SU-DHL-6 (cell line): ENCODE results near the gene CHTOP.

ENCODE experiments used
- H2AFZ ChIP-seq: fragments of 200-600 bp; sonication (generic); 2 replicates; pipeline ENCODE4 v1.6.1; 2014; ENCODE audit warnings: low read depth, mild to moderate bottlenecking, moderate library complexity, mixed read lengths, antibody characterized with exemption, low read length; ENCODE audit not compliant: severe bottlenecking
- H3F3A ChIP-seq: fragments of 200-600 bp; shearing (Covaris generic); 2 replicates; pipeline ENCODE4 v1.6.0; 2016; ENCODE audit warnings: antibody characterized with exemption, mild to moderate bottlenecking; ENCODE audit not compliant: insufficient read depth
- H3K27ac ChIP-seq: fragments of 200-600 bp; sonication (generic); 2 replicates; pipeline ENCODE4 v1.5.1; 2016; ENCODE audit warnings: low read depth, mild to moderate bottlenecking, low read length, moderate library complexity, mixed read lengths
- H3K27me3 ChIP-seq: fragments of 200-600 bp; sonication (generic), shearing (Covaris generic); 2 replicates; pipeline ENCODE4 v1.6.0; 2014; ENCODE audit warnings: mild to moderate bottlenecking, low read length
- H3K36me3 ChIP-seq: fragments of 200-600 bp; sonication (generic); 2 replicates; pipeline ENCODE4 v1.6.1; 2014; ENCODE audit warnings: mild to moderate bottlenecking, low read length, mixed read lengths
- H3K4me2 ChIP-seq: fragments of 300-600, 200-600 bp; shearing (Covaris generic), sonication (generic); 2 replicates; pipeline ENCODE4 v1.6.0; 2014; ENCODE audit warnings: low read length, low read depth, mild to moderate bottlenecking; ENCODE audit not compliant: poor library complexity, severe bottlenecking
- H3K4me3 ChIP-seq: fragments of 200-600 bp; sonication (generic); 2 replicates; pipeline ENCODE4 v1.5.1; 2014; ENCODE audit warnings: antibody characterized with exemption, low read length, mild to moderate bottlenecking, mixed read lengths; ENCODE audit not compliant: insufficient read depth, poor library complexity, severe bottlenecking
- H3K79me2 ChIP-seq: fragments of 200-600 bp; sonication (generic); 2 replicates; pipeline ENCODE4 v1.6.1; 2014; ENCODE audit warnings: mild to moderate bottlenecking, low read length, moderate library complexity; ENCODE audit not compliant: insufficient read depth
- H3K9ac ChIP-seq: fragments of 200-600 bp; sonication (generic); 2 replicates; pipeline ENCODE4 v1.7.0; 2014; ENCODE audit warnings: mild to moderate bottlenecking, low read length
- H3K9me2 ChIP-seq: fragments of 200-600 bp; sonication (generic); replicated peaks from 2 replicates; pipeline ENCODE4 v1.6.1; 2014; ENCODE audit warnings: low read length; ENCODE audit not compliant: insufficient read depth
- H3K9me3 ChIP-seq: fragments of 200-600 bp; sonication (generic); 2 replicates; pipeline ENCODE4 v1.6.1; 2014; ENCODE audit warnings: low read length, mixed read lengths; ENCODE audit not compliant: insufficient read depth
- H4K20me1 ChIP-seq: fragments of 200-600 bp; sonication (generic); 2 replicates; pipeline ENCODE4 v1.6.1; 2014; ENCODE audit warnings: low read depth, mild to moderate bottlenecking, antibody characterized with exemption, low read length, moderate library complexity, mixed read lengths
- EZH2phosphoT487 ChIP-seq: fragments of 200-600 bp; sonication (generic), shearing (Covaris generic); conservative IDR thresholded peaks from 2 replicates; pipeline ENCODE4 v1.6.1; 2018; ENCODE audit warnings: mild to moderate bottlenecking, antibody characterized with exemption, low read length, moderate library complexity, mixed read lengths
- TF ChIP-seq, protein P1 (sequence below): fragments of 200-600 bp; sonication (generic); IDR thresholded peaks from one replicate; pipeline ENCODE4 v1.5.1; 2017; ENCODE audit warnings: antibody characterized with exemption, mild to moderate bottlenecking, low read length, moderate library complexity; ENCODE audit not compliant: insufficient read depth, poor library complexity, severe bottlenecking

The CHTOP gene

DNA sequence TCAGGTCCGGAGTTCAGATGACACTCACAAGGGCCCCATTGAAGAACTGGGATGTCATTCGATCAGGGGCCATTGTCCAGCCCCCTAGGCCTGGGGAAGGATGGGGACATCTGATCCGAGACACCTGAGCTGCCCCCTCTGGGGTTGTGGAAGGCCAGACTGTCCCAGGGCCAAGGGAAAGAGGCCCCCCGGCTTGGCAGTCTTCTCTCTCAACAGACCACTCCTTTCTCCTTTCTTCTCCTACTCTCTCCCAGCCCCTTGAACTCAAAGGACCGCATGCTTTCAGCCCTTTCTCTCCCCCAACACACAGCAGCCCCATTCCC is 4.6 kb upstream of the CHTOP start:
- Histone ChIP-seq H3K79me2 (peaks cover 3% of the 10 kb centered on the region), H3K27ac (no peak overlapping the region), H3K9ac (no peak overlapping the region), H3F3A (peaks cover under 1% of the 10 kb centered on the region; the same call in 1 of the 2 replicates), H3K4me3 (no peak overlapping the region), H3K4me2 (no peak overlapping the region), H4K20me1 (no peaks in the 10 kb centered on the region), H3K9me2 (no peaks in the 10 kb centered on the region), H3K9me3 (no peaks in the 10 kb centered on the region), H2AFZ (no peak overlapping the region), H3K36me3 (no peaks in the 10 kb centered on the region), H3K27me3 (no peaks in the 10 kb centered on the region)
- TF ChIP-seq, protein P1, sequence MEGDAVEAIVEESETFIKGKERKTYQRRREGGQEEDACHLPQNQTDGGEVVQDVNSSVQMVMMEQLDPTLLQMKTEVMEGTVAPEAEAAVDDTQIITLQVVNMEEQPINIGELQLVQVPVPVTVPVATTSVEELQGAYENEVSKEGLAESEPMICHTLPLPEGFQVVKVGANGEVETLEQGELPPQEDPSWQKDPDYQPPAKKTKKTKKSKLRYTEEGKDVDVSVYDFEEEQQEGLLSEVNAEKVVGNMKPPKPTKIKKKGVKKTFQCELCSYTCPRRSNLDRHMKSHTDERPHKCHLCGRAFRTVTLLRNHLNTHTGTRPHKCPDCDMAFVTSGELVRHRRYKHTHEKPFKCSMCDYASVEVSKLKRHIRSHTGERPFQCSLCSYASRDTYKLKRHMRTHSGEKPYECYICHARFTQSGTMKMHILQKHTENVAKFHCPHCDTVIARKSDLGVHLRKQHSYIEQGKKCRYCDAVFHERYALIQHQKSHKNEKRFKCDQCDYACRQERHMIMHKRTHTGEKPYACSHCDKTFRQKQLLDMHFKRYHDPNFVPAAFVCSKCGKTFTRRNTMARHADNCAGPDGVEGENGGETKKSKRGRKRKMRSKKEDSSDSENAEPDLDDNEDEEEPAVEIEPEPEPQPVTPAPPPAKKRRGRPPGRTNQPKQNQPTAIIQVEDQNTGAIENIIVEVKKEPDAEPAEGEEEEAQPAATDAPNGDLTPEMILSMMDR, result no peak
- no peak for TF ChIP-seq EZH2phosphoT487

DNA sequence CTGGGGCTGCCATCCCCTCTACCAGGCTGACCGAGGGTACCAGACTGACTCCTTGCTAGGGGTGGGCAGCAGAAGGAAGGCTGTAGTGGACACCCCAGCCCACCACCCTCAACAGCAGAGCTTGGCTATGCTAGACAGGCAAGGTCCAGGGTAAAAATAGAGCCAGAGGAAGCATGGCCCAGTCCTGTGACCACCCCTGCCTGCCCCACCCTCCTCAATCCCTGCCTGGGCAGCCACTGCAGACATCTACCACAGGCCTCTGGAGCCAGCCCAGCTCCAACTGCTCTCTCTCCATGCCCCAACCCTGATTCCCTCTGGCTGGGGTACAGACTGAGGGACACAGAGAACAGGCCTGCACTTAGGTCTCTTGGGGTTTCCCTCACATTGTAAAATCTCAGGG is 3.9 kb upstream of the CHTOP start:
- no peak overlapping the region for H2AFZ ChIP-seq
- no peak overlapping the region for H3K27ac ChIP-seq
- H3K4me3 ChIP-seq, result no peak overlapping the region
- TF ChIP-seq, protein P1, result no peak
- TF ChIP-seq EZH2phosphoT487, result no peak
- no peaks in the 10 kb centered on the region for H4K20me1 ChIP-seq
- H3K36me3 ChIP-seq, result no peaks in the 10 kb centered on the region
- peaks cover 9% of the 10 kb centered on the region for H3K79me2 ChIP-seq
- no peaks in the 10 kb centered on the region for H3K9me3 ChIP-seq
- no peak overlapping the region for H3K4me2 ChIP-seq
- H3F3A ChIP-seq, result peaks cover 3% of the 10 kb centered on the region; the same call in 1 of the 2 replicates
- no peak overlapping the region for H3K9ac ChIP-seq
- H3K9me2 ChIP-seq, result no peaks in the 10 kb centered on the region
- no peaks in the 10 kb centered on the region for H3K27me3 ChIP-seq

DNA sequence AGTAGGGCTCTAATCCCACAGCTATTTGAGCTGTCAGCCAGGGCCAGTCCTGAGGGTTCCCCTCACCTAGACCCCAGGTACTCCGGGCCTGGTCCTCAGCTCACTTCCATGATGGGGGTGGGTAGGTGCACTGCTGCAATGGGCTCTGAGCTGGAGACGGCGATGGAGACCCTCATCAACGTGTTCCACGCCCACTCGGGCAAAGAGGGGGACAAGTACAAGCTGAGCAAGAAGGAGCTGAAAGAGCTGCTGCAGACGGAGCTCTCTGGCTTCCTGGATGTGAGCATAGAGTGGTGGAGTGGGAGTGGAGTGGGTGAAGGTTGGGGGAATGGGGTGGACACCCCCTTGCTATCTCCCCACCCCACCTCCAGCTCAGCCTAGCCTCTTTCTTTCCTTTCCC is 3.5 kb upstream of the CHTOP start:
- H3K4me2 ChIP-seq, result no peak overlapping the region
- H3K36me3 ChIP-seq, result no peaks in the 10 kb centered on the region
- H3K9me3 ChIP-seq, result no peaks in the 10 kb centered on the region
- H3K4me3 ChIP-seq, result no peak overlapping the region
- H3K9ac ChIP-seq, result no peak overlapping the region
- H3F3A ChIP-seq, result peaks cover 3% of the 10 kb centered on the region; the same call in 1 of the 2 replicates
- no peak overlapping the region for H2AFZ ChIP-seq
- H3K27me3 ChIP-seq, result no peaks in the 10 kb centered on the region
- peaks cover 13% of the 10 kb centered on the region for H3K79me2 ChIP-seq
- no peaks in the 10 kb centered on the region for H3K9me2 ChIP-seq
- no peak overlapping the region for H3K27ac ChIP-seq
- TF ChIP-seq, protein P1, result no peak
- TF ChIP-seq EZH2phosphoT487, result no peak
- H4K20me1 ChIP-seq, result no peaks in the 10 kb centered on the region
